OCI-LY7 (cell line): ENCODE results near the gene GNAZ.

Experiments
- CTCF ChIP-seq: fragments of 200-600 bp; sonication (generic); conservative IDR thresholded peaks from 2 replicates; pipeline ENCODE4 v1.5.1; 2014; ENCODE audit warnings: mild to moderate bottlenecking, antibody characterized with exemption, low read length, moderate library complexity, mixed read lengths
- EZH2phosphoT487 ChIP-seq: fragments of 200-600 bp; sonication (generic); IDR thresholded peaks from 2 replicates; pipeline ENCODE4 v1.6.1; 2018; ENCODE audit warnings: low read depth, borderline replicate concordance, mild to moderate bottlenecking, mixed run types, antibody characterized with exemption, low read length, moderate library complexity, mixed read lengths

DNA sequence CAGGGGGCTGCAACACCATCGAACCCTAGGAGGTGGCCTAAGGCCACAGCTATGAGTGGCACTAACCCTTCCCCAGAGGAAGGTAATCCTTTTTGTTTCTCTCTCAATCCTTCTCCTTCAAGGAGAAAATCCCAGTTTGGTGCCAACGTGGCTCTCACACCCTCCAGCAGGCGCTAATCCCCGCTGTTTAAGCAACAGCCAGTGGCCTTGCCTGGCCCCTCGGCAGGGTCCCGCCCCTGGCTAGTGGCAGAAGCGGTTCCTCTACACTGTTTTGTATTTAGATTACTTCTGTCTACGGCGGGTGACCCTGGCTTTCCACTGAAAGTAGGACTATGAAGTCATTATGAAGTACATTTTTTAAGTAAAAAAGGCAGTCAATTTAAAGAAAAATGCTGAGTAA lies 15.5 kb downstream of the GNAZ start:
- no peak for TF ChIP-seq CTCF
- no peak for TF ChIP-seq EZH2phosphoT487
